ENCODE measurements around the gene NKX1-1.

The NKX1-1 gene

DNA sequence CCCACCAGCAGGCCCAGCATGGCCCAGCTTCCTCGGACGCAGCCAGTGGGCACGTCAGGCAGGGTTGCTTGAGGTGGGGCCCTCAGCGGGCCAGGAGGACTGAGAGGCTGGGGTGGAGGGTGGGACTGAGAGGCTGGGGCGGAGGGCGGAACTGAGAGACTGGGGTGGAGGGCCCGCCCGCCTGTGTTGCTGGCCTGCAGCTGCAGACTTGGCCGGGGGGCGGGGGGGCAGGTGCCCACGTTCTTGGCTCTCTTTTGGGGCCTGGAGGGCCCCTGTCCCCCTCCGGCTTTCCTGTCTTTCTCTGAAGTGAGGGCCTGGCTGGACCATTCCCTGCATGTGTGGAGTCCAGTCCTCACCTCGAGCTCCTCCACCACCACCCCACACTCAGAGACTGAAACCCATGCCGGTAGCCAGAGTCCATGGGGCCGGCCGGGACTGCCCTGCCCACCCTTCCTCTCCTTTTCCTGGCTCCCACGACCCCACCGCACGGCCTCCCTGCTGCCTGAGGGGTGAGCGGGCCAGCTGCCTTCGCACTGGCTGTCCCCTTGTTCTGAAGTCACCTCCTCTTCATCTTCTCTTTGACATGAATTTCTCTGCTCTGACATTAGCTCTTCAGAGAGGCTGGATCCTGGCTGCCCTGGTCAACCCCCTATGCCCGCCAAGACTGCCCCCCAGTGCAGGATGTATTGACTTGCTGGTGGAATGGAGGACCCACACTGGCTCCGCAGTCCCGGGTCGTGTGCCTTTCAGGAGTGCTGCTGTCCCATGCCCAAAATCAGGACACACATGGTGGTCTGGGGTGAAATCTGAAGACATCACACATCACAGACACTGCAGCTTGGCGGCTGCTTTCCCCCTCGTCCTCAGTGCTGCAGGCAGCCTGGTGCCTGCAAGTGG is 10.1 kb upstream of the NKX1-1 start:
- no peak for DNase-seq

DNA sequence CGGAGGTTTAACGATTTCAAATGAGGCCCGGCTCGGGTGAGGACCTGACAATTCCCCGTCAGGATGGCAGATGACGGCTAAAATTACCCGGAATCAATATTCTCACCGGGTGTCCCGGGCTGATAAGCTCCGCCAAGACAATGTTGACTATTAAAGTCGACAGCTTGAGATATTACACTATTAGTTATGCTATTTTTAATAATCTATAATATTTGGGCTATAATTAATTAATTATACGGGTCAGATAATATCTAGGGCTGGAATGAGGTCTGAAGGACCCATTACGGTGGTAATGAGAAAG is 9.4 kb upstream of the NKX1-1 start:
- no peak for DNase-seq

GRCh38 chr4:1414831-1415680 is 8.8 kb upstream of the NKX1-1 start:
- no peak for DNase-seq

- DNase-seq = no peak
Observed at GRCh38 chr4:1413687-1414479, 7.6 kb upstream of the NKX1-1 start.

DNA sequence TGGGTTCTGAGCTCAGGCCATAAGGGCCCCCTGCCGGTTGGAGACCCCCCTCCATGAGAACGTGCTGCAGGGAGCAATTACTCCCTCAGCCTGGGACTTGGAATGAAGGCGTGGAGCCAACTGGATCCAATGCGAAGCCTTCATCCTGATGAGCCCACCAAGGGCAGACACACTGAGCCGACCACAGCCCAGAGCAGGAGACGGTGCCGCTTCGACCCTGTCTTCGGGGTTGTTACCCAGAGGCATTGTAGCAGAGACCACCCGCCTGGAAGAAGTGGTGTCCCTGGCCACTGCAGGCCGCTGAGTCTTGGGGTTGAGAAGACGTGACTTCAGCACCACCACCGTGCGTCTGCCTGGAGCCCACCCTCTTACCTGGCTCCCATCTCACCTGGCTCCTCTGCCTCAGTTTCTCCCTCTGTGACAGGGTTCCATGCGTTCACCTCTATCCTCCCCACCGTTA is 7.0 kb upstream of the NKX1-1 start:
- DNase-seq = no peak

DNA sequence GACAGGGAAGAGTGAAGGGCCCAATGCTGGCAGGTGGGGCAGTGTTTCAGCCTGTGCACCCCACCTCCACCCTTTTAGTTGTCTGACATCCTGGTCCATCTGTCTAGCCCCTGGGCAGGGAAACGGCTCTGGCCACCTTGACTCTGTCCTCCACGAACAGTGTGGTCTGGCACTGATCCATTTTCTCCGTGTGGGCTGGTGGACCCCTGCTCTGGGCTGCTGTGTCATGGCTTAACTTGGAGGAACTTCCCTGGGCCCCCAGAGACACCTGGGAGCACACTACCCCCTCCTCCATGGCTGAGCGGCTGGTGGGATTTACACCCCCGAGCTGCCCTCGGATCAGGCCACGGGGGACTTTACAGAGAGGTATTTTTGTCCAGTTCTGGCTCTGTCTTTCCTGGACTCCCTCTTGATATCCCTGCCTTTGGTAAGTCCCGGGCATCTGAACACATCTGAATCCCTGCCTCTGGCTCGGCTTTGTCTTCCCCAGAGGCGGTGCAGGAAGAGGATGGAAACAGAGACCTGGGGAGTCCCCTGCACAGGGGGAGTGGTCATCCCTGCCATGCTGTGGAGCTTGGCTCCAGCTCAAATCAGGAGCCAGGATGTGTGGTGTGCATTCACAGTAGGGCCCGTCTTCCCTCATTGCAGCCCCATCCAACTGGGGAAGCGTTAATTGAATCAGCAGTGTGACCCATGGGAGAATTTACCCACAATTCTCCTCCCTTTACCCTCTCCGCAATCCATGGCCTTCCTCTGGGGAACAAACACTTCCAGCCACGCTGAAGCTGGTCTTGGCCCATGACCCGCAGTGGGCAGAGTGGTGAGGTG is 6.3 kb upstream of the NKX1-1 start:
- DNase-seq = no peak

- no peak for DNase-seq
Observed at GRCh38 chr4:1411436-1412375, 5.5 kb upstream of the NKX1-1 start.

GRCh38 chr4:1410491-1411325 is 4.5 kb upstream of the NKX1-1 start:
- no peak for DNase-seq

DNA sequence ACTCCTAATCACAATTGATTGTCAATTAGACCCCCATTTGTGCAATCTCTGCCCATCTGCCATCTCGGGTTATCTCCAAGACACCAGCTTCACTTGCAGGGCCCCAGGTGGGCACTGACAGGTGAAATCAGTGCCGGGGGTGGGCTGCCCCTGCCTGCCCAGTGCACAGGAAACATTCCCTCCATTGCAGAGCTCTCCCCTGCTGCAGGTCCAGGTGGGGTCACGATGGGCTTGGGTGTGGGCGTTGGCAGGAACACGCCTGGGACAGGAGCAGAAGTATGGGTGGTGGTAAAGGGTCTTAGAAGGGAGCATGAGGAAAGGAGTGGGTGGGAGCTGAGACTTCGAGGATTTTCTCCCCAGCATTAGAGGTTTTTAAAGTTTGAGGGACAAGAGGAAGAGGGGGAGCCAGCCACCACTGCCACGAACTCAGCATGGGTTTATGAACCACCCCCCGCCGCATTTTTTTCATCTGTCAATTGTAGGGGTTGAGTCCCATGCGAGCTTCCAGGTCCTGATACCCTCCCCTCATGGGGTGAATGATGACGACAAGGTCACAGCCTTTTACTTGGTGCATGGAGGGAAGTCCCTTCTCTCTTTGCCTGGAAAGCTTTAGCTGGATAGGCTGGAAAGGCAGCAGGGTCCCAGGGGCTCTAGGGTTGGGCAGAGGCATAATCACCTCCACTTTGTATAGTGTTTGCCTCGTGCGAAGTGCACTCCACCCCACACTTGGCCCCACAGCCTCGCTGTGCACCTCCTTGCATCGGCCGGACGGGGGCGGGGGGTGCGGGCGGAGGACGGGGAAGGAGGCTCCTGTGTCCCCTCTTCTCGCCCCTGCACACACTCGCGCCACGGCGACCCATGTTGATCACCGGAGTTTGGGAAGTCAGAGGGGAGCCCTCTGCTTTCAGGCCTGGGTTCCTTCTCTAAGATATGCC is 3.5 kb upstream of the NKX1-1 start:
- DNase-seq = no peak

GRCh38 chr4:1409079-1409478 is 2.8 kb upstream of the NKX1-1 start:
- no peak for DNase-seq

- DNase-seq = no peak
Observed at GRCh38 chr4:1408418-1408817, 2.2 kb upstream of the NKX1-1 start.

GRCh38 chr4:1407657-1408333 is 1.6 kb upstream of the NKX1-1 start:
- no peak for DNase-seq

DNA sequence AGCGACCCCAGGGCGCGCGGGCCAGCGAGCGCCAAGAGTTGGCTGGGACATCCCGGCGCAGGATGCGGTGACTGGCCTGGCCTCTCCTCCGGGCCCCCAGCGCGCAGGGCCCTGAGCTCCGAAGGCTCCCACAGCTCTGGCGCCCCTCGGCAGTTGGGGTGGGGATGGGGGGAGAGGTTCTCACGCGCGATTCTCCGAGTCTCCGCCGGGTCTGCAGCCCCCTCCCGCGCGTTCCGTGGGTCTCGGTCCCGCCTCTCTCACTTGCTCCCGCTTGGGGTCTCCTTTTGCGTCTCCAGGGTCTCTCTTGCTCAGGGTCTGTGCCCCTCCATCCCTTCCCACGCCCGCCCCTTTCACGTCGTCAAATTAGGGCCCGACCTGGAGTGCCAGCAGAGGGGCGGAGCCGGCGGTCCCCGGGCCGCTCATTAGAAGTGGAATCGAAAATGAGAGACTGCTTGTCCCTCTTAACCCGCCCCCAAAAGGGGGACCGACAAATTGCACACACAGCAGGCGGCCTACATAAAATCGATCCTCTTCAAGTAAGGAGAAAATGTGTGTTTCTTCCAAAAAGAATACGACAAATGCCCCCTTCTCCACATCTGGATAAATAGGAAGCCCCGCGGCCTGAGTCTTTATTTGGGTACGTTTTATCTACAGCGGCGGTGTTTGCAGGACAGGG is 877 bp upstream of the NKX1-1 start:
- DNase-seq = no peak

DNA sequence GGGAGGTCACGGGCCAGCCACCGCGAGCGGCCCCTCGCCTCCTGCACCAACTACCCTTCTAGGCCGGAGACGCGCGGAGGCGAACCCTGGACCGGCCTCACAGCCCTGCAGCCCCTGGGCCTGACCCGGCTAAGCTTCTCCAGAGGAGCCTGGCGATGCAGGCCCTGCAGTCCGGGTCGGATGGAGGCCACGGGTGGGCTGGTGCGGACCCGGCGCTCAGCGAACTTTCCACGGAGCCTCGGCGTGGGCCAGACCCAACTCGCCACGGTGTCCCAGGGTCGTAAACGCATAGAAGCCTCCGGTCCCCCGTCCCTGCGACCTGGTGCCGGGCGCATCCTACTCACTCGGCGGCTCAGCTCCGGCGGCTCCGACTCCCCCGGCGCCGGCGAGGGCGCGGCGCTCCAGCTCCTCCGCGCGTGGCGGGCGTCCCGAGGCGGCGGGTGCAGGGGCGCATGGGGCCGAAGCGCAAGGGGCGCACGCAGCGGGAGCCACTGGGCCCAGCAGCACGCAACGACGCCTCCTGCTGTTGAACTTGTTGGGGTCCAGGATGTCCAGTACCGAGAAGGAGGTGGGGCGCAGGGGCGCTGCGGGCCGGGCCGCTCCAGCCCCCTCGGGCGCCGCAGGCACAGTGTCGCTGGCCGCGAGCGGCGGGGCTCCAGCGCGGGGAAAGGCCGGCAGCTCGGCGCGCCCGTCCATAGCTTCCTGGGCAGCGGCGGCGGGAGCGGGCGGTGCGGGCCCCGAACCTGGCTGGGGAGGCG is 427 bp downstream of the NKX1-1 start:
- DNase-seq = no peak

- DNase-seq = no peak
Observed at GRCh38 chr4:1405254-1405635, 997 bp downstream of the NKX1-1 start.

DNA sequence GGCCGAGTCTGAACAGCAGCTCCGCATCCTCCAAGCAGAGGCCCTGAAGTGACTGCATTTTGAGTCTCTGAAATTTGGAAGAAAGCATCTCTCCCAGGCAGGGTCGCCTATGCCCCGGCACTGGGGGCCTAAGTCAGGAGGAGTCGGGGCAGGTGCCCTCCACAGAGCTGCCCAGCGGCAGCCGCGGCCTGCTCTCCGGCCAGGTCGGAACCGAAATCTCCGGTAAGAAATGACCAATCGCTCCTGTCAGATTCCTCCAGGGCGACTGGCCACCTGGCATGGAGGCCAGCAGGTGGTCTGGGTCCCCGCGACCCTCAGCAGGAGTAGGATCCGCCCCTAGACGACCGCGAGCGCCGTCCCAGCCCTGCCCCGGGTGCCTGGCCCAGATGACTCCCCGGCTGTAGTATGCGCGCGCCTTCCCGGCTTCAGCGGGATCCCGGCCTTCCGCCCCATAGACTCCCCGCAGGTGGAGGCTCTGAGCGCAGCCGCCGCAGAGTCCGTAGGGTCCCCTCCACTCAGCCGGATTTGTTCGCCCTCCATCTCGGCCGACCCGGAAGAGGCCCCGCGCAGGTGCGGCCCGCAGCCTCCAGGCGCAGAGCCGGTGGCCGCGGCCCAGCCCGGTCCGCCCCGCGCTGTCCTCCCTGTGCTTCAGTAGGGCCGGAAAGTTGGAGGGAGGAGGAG is 1.5 kb downstream of the NKX1-1 start:
- no peak for DNase-seq
